HG03066 (cell line): ENCODE data around the gene GNGT2.

ENCODE experiments used
- ATAC-seq: cut with Tn5 transposase; IDR thresholded peaks from one replicate; pipeline ENCODE4 v1.9.1; 2021; ENCODE audit warnings: low read depth; ENCODE audit not compliant: unreplicated experiment

GNGT2 gene

GRCh38 chr17:49229805-49230600, 19.6 kb upstream of the GNGT2 start:
- no peak for ATAC-seq

- no peak for ATAC-seq
Observed at GRCh38 chr17:49229076-49229804, 18.9 kb upstream of the GNGT2 start.

GRCh38 chr17:49227436-49228261, 17.3 kb upstream of the GNGT2 start:
- ATAC-seq, result no peak

GRCh38 chr17:49226771-49227435, 16.5 kb upstream of the GNGT2 start:
- ATAC-seq, result no peak

- ATAC-seq, result no peak
Observed at GRCh38 chr17:49225554-49226236, 15.3 kb upstream of the GNGT2 start.

GRCh38 chr17:49224997-49225337, 14.6 kb upstream of the GNGT2 start:
- ATAC-seq, result no peak

- ATAC-seq, result no peak
Observed at GRCh38 chr17:49224198-49224996, 14.0 kb upstream of the GNGT2 start.

- no peak for ATAC-seq
Observed at GRCh38 chr17:49223517-49224197, 13.3 kb upstream of the GNGT2 start.

GRCh38 chr17:49223168-49223516, 12.8 kb upstream of the GNGT2 start:
- ATAC-seq, result no peak

GRCh38 chr17:49219987-49220386, 9.6 kb upstream of the GNGT2 start:
- ATAC-seq, result no peak

- no peak for ATAC-seq
Observed at GRCh38 chr17:49218941-49219913, 8.9 kb upstream of the GNGT2 start.

- no peak for ATAC-seq
Observed at GRCh38 chr17:49217651-49218413, 7.5 kb upstream of the GNGT2 start.

- no peak for ATAC-seq
Observed at GRCh38 chr17:49216953-49217650, 6.7 kb upstream of the GNGT2 start.

- no peak for ATAC-seq
Observed at GRCh38 chr17:49216482-49216881, 6.1 kb upstream of the GNGT2 start.

GRCh38 chr17:49214676-49215360, 4.4 kb upstream of the GNGT2 start:
- ATAC-seq, result no peak

GRCh38 chr17:49213847-49214246, 3.5 kb upstream of the GNGT2 start:
- ATAC-seq, result no peak
